ENCODE measurements around the gene ELF1.
"Not testable (repeated sequence)": the region's sequence is repeated elsewhere in the genome, so short reads cannot be mapped to it uniquely, and the experiment has no call there.

ELF1 gene

GRCh38 chr13:41054212-41054877 lies 35.2 kb upstream of the ELF1 start:
- DNase-seq (ENCODE audit: low read depth): no peak
- TF ChIP-seq CTCF (conservative IDR thresholded peaks at IDR 0.05; ENCODE audit: low read depth, low read length): peak; percentile 56

GRCh38 chr13:41053384-41053826 lies 34.3 kb upstream of the ELF1 start:
- TF ChIP-seq CTCF (conservative IDR thresholded peaks at IDR 0.05; ENCODE audit: low read depth, low read length): no peak
- no peak overlapping the region for H3K4me3 ChIP-seq (ENCODE audit: low read length)
- no peak for DNase-seq (ENCODE audit: low read depth)

More at GRCh38 chr13:41054212-41054877, 35.2 kb upstream of the ELF1 start:
- H3K4me3 ChIP-seq (ENCODE audit: low read length): no peak overlapping the region

- H3K4me3 ChIP-seq (ENCODE audit: low read length): no peak overlapping the region
- no peak for DNase-seq (ENCODE audit: low read depth)
- TF ChIP-seq CTCF (conservative IDR thresholded peaks at IDR 0.05; ENCODE audit: low read depth, low read length): no peak
Observed at GRCh38 chr13:41052441-41052840, 33.3 kb upstream of the ELF1 start.

GRCh38 chr13:41049480-41050440 lies 30.6 kb upstream of the ELF1 start:
- no peak for DNase-seq (ENCODE audit: low read depth)
- H3K4me3 ChIP-seq (ENCODE audit: low read length): no peak overlapping the region
- TF ChIP-seq CTCF (conservative IDR thresholded peaks at IDR 0.05; ENCODE audit: low read depth, low read length): no peak

GRCh38 chr13:41048640-41049039 lies 29.5 kb upstream of the ELF1 start:
- no peak for TF ChIP-seq CTCF (conservative IDR thresholded peaks at IDR 0.05; ENCODE audit: low read depth, low read length)
- DNase-seq (ENCODE audit: low read depth): no peak
- H3K4me3 ChIP-seq (ENCODE audit: low read length): no peak overlapping the region

- not testable (repeated sequence) for DNase-seq (ENCODE audit: low read depth); H3K4me3 ChIP-seq (ENCODE audit: low read length)
Observed at GRCh38 chr13:41042419-41042818, 23.3 kb upstream of the ELF1 start.

- no peak for TF ChIP-seq CTCF (conservative IDR thresholded peaks at IDR 0.05; ENCODE audit: low read depth, low read length)
- DNase-seq (ENCODE audit: low read depth): no peak
- H3K4me3 ChIP-seq (ENCODE audit: low read length): no peak overlapping the region
Observed at GRCh38 chr13:41040584-41041334, 21.6 kb upstream of the ELF1 start.

Data from retinal pigment epithelial cell (primary cell).